GM23338 (cell line): Measurements from ENCODE around the gene MPZL1. TPM values are rescaled to one million over a fixed set of nuclear protein-coding genes. Genes with fewer than 3 reads are reported as not detected.

Source experiments
- ATAC-seq: fragments of 200-7000 bp; cut with Tn5 transposase; 3 replicates; pipeline ENCODE4 v1.9.1; 2020
- DNase-seq: peaks from one replicate; pipeline ENCODE4 v3.0.0-alpha.2; 2015; ENCODE audit warnings: low spot score
- H2AFZ ChIP-seq: fragments of 200-600 bp; sonication (generic); 2 replicates; pipeline ENCODE4 v1.8.0; 2016; ENCODE audit warnings: antibody characterized with exemption, mild to moderate bottlenecking, moderate library complexity
- H3F3A ChIP-seq: fragments of 200-600 bp; sonication (generic); replicated peaks from 2 replicates; pipeline ENCODE4 v1.8.0; 2017; ENCODE audit warnings: antibody characterized with exemption, mixed run types, low read depth
- H3K27ac ChIP-seq: fragments of 200-600 bp; sonication (generic); 2 replicates; pipeline ENCODE4 v1.6.1; 2016; ENCODE audit warnings: low read depth
- H3K27me3 ChIP-seq: fragments of 200-600 bp; sonication (generic); 2 replicates; pipeline ENCODE4 v1.8.0; 2016; ENCODE audit warnings: mild to moderate bottlenecking, mixed run types, moderate library complexity; ENCODE audit not compliant: insufficient read depth
- H3K36me3 ChIP-seq: fragments of 200-600 bp; sonication (generic); 2 replicates; pipeline ENCODE4 v1.8.0; 2016; ENCODE audit warnings: mild to moderate bottlenecking; ENCODE audit not compliant: insufficient read depth
- H3K4me1 ChIP-seq: fragments of 200-600 bp; sonication (generic); 2 replicates; pipeline ENCODE4 v1.8.0; 2016; ENCODE audit warnings: mild to moderate bottlenecking, moderate library complexity; ENCODE audit not compliant: insufficient read depth
- H3K4me2 ChIP-seq: fragments of 200-600 bp; sonication (generic); 2 replicates; pipeline ENCODE4 v1.7.1; 2017; ENCODE audit warnings: mixed run types
- H3K4me3 ChIP-seq: fragments of 200-600 bp; sonication (generic); 2 replicates; pipeline ENCODE4 v1.6.1; 2016; ENCODE audit warnings: mixed run types
- H3K79me2 ChIP-seq: fragments of 200-600 bp; sonication (generic); replicated peaks from 2 replicates; pipeline ENCODE4 v1.8.0; 2017; ENCODE audit warnings: mild to moderate bottlenecking; ENCODE audit not compliant: insufficient read depth
- H3K9me2 ChIP-seq: fragments of 200-600 bp; sonication (generic); 2 replicates; pipeline ENCODE4 v1.8.0; 2017; ENCODE audit not compliant: insufficient read depth
- H4K20me1 ChIP-seq: fragments of 200-600 bp; sonication (generic); replicated peaks from 2 replicates; pipeline ENCODE4 v1.8.0; 2017; ENCODE audit warnings: mild to moderate bottlenecking; ENCODE audit not compliant: insufficient read depth
- H3K27ac Mint-ChIP-seq: 2 replicates; pipeline ENCODE4 v1.8.0; 2020; ENCODE audit warnings: inconsistent platforms, mild to moderate bottlenecking, moderate library complexity, mixed read lengths
- H3K27me3 Mint-ChIP-seq: 3 replicates; pipeline ENCODE4 v1.8.0; 2022; ENCODE audit warnings: low read depth, mild to moderate bottlenecking, moderate library complexity, mixed read lengths, inconsistent platforms; ENCODE audit not compliant: insufficient read depth, poor library complexity
- H3K36me3 Mint-ChIP-seq: 3 replicates; pipeline ENCODE4 v1.8.0; 2021; ENCODE audit warnings: low read depth, mild to moderate bottlenecking, inconsistent platforms, moderate library complexity, mixed read lengths
- H3K4me1 Mint-ChIP-seq: 3 replicates; pipeline ENCODE4 v1.8.0; 2020; ENCODE audit warnings: mild to moderate bottlenecking, inconsistent platforms, mixed read lengths
- H3K4me3 Mint-ChIP-seq: 3 replicates; pipeline ENCODE4 v1.8.0; 2021; ENCODE audit warnings: moderate library complexity, mild to moderate bottlenecking, inconsistent platforms, mixed read lengths
- H3K9me3 Mint-ChIP-seq: 3 replicates; pipeline ENCODE4 v1.8.0; 2020; ENCODE audit warnings: moderate library complexity, mild to moderate bottlenecking, inconsistent platforms, mixed read lengths
- CREB1 ChIP-seq: fragments of 250-450 bp; sonication (Bioruptor Pico); IDR thresholded peaks from 2 replicates; pipeline ENCODE4 v1.5.0; 2020; ENCODE audit warnings: low read depth, mild to moderate bottlenecking, moderate library complexity
- EZH2 ChIP-seq: fragments of 200-600 bp; sonication (generic); IDR thresholded peaks from one replicate; pipeline ENCODE4 v1.8.0; 2017; ENCODE audit warnings: antibody characterized with exemption, mild to moderate bottlenecking, low read depth; ENCODE audit not compliant: unreplicated experiment
- EZH2phosphoT487 ChIP-seq: fragments of 200-600 bp; sonication (generic); IDR thresholded peaks from one replicate; pipeline ENCODE4 v1.8.1; 2018; ENCODE audit warnings: antibody characterized with exemption; ENCODE audit not compliant: unreplicated experiment
- JUNB ChIP-seq: IDR thresholded peaks from one replicate; pipeline ENCODE4 v1.6.1; 2016; ENCODE audit warnings: antibody characterized with exemption; ENCODE audit not compliant: unreplicated experiment
- NANOG ChIP-seq: IDR thresholded peaks from 2 replicates; pipeline ENCODE4 v1.6.1; 2016; ENCODE audit warnings: antibody characterized with exemption, borderline replicate concordance
- POLR2AphosphoS5 ChIP-seq: IDR thresholded peaks from 2 replicates; pipeline ENCODE4 v1.6.1; 2016; ENCODE audit warnings: antibody characterized with exemption, low read depth
- REST ChIP-seq: IDR thresholded peaks from one replicate; pipeline ENCODE4 v1.6.1; 2018; ENCODE audit warnings: antibody characterized with exemption; ENCODE audit not compliant: unreplicated experiment
- STAT1 ChIP-seq: IDR thresholded peaks from one replicate; pipeline ENCODE4 v1.6.1; 2016; ENCODE audit warnings: antibody characterized with exemption; ENCODE audit not compliant: unreplicated experiment
- ZNF114 ChIP-seq: fragments of 250-450 bp; sonication (Bioruptor Pico); IDR thresholded peaks from 2 replicates; pipeline ENCODE4 v1.5.0; 2020; ENCODE audit warnings: mild to moderate bottlenecking, moderate library complexity
- ZNF331 ChIP-seq: fragments of 250-450 bp; sonication (Bioruptor Pico); IDR thresholded peaks from 2 replicates; pipeline ENCODE4 v1.5.0; 2020; ENCODE audit warnings: low read depth, mild to moderate bottlenecking, moderate library complexity
- ZNF462 ChIP-seq: fragments of 250-450 bp; sonication (Bioruptor Pico); IDR thresholded peaks from 2 replicates; pipeline ENCODE4 v1.5.0; 2020; ENCODE audit warnings: mild to moderate bottlenecking, moderate library complexity
- polyA plus RNA-seq: library from polyadenylated mRNA; unstranded; fragments of >200 nt; fragmentation: Nextera tagmentation; extraction: Ambion mirVana; gene quantifications from 2 replicates; pipeline ENCODE4 v1.2.1, GENCODE V29; 2016
- total RNA-seq: library from RNA; depleted of rRNA; stranded (reverse); fragments of >200 nt; shearing (Covaris generic); gene quantifications from 2 replicates; pipeline ENCODE4 v1.2.3, GENCODE V29; 2014
- TF ChIP-seq, protein P1 (sequence below): IDR thresholded peaks from 2 replicates; pipeline ENCODE4 v1.6.1; 2016; ENCODE audit warnings: antibody characterized with exemption
- TF ChIP-seq, protein P2 (sequence below), 2 experiments: fragments of 200-600 bp in 1 of 2; sonication (generic) in 1 of 2; conservative IDR thresholded peaks; 2 replicates each; pipeline versions ENCODE4 v1.5.1 to v1.6.1; 2016 to 2017; ENCODE audit warnings: antibody characterized with exemption in 2 of 2, low read depth in 2 of 2, mild to moderate bottlenecking in 2 of 2, moderate library complexity in 1 of 2

MPZL1 gene
- total and polyA plus RNA-seq, 2 experiments from 2014 or later = 35.1 to 85.1 TPM

- Mint-ChIP-seq H3K27me3 (peaks cover 2% of the 10 kb centered on the region), H3K4me3 (no peak overlapping the region), H3K9me3 (no peaks in the 10 kb centered on the region; the same call in 2 of the 3 replicates), H3K27ac (no peak overlapping the region), H3K36me3 (peaks cover 69% of the 10 kb centered on the region), H3K4me1 (no peaks in the 10 kb centered on the region)
- Histone ChIP-seq H3F3A (no peaks in the 10 kb centered on the region), H3K4me1 (no peaks in the 10 kb centered on the region), H3K27me3 (no peaks in the 10 kb centered on the region), H3K9me2 (no peaks in the 10 kb centered on the region), H4K20me1 (peaks cover 17% of the 10 kb centered on the region), H3K79me2 (no peaks in the 10 kb centered on the region), H2AFZ (no peak overlapping the region), H3K4me2 (no peak overlapping the region), H3K4me3 (no peak overlapping the region), H3K36me3 (peaks cover 21% of the 10 kb centered on the region; the same call in 1 of the 2 replicates), H3K27ac (no peak overlapping the region)
- DNase-seq (no peak), ATAC-seq (no peak)
- no peak for TF ChIP-seq JUNB
- no peak for TF ChIP-seq EZH2
- no peak for TF ChIP-seq REST
- TF ChIP-seq, protein P1, sequence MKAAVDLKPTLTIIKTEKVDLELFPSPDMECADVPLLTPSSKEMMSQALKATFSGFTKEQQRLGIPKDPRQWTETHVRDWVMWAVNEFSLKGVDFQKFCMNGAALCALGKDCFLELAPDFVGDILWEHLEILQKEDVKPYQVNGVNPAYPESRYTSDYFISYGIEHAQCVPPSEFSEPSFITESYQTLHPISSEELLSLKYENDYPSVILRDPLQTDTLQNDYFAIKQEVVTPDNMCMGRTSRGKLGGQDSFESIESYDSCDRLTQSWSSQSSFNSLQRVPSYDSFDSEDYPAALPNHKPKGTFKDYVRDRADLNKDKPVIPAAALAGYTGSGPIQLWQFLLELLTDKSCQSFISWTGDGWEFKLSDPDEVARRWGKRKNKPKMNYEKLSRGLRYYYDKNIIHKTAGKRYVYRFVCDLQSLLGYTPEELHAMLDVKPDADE = no peak
- no peak for TF ChIP-seq CREB1 (CRISPR knock-in tag)
- TF ChIP-seq, protein P2, sequence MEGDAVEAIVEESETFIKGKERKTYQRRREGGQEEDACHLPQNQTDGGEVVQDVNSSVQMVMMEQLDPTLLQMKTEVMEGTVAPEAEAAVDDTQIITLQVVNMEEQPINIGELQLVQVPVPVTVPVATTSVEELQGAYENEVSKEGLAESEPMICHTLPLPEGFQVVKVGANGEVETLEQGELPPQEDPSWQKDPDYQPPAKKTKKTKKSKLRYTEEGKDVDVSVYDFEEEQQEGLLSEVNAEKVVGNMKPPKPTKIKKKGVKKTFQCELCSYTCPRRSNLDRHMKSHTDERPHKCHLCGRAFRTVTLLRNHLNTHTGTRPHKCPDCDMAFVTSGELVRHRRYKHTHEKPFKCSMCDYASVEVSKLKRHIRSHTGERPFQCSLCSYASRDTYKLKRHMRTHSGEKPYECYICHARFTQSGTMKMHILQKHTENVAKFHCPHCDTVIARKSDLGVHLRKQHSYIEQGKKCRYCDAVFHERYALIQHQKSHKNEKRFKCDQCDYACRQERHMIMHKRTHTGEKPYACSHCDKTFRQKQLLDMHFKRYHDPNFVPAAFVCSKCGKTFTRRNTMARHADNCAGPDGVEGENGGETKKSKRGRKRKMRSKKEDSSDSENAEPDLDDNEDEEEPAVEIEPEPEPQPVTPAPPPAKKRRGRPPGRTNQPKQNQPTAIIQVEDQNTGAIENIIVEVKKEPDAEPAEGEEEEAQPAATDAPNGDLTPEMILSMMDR (conservative IDR thresholded peaks at IDR 0.05; ENCODE audit: low read depth in 2 of 2) = no peak
- TF ChIP-seq ZNF114 (CRISPR knock-in tag) = no peak
- TF ChIP-seq ZNF462 (CRISPR knock-in tag) = no peak
- TF ChIP-seq STAT1 = no peak
- TF ChIP-seq EZH2phosphoT487 = no peak
- no peak for TF ChIP-seq NANOG
- no peak for TF ChIP-seq POLR2AphosphoS5
- TF ChIP-seq ZNF331 = no peak
Observed at GRCh38 chr1:167777269-167777650, 55.5 kb downstream of the MPZL1 start.
